Astrocyte of the spinal cord (primary cell): ENCODE data around the gene RBM33.
A peak's percentile ranks its signal among the peaks of the same experiment; 100 is the strongest.

Experiments used
- DNase-seq: peaks from one replicate; pipeline ENCODE4 v3.0.0; 2011; ENCODE audit warnings: low read depth, low spot score
- H3K4me3 ChIP-seq: 2 replicates; pipeline ENCODE4 v1.5.1; 2011; ENCODE audit warnings: low read depth, mild to moderate bottlenecking, low read length, moderate library complexity
- in situ Hi-C: cut with HindIII; loops from 2 replicates; pipeline ENCODE4 v1.10.0; 2017; ENCODE audit warnings: low sequenced_read_pairs
- TF ChIP-seq, protein P1 (sequence below): IDR thresholded peaks from 2 replicates; pipeline ENCODE4 v1.5.1; 2012; ENCODE audit warnings: low read depth, mild to moderate bottlenecking, low read length, inconsistent platforms

The RBM33 gene

DNA sequence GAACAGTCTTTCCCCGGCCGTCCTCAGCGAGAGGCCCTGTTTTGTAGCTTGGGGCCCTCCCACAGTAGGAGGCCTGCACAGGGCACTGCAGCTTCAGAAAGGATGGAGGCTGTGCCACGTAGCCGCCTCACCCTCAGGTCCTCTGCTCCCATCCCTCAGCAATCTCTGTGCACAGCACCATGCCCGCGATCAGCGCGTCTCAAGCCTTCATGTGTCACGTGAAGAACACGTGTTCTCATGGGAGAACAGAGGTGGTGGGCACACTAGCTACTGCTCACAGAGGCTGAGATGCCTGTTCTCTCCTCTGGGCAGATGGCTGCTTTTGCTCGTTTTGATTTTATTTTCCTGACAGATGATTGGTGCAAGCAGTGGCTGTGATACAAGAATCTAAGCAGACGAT, 176.3 kb downstream of the RBM33 start:
- in situ Hi-C loops, result no loop called here
- DNase-seq, result no peak
- TF ChIP-seq, protein P1, sequence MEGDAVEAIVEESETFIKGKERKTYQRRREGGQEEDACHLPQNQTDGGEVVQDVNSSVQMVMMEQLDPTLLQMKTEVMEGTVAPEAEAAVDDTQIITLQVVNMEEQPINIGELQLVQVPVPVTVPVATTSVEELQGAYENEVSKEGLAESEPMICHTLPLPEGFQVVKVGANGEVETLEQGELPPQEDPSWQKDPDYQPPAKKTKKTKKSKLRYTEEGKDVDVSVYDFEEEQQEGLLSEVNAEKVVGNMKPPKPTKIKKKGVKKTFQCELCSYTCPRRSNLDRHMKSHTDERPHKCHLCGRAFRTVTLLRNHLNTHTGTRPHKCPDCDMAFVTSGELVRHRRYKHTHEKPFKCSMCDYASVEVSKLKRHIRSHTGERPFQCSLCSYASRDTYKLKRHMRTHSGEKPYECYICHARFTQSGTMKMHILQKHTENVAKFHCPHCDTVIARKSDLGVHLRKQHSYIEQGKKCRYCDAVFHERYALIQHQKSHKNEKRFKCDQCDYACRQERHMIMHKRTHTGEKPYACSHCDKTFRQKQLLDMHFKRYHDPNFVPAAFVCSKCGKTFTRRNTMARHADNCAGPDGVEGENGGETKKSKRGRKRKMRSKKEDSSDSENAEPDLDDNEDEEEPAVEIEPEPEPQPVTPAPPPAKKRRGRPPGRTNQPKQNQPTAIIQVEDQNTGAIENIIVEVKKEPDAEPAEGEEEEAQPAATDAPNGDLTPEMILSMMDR, result no peak

DNA sequence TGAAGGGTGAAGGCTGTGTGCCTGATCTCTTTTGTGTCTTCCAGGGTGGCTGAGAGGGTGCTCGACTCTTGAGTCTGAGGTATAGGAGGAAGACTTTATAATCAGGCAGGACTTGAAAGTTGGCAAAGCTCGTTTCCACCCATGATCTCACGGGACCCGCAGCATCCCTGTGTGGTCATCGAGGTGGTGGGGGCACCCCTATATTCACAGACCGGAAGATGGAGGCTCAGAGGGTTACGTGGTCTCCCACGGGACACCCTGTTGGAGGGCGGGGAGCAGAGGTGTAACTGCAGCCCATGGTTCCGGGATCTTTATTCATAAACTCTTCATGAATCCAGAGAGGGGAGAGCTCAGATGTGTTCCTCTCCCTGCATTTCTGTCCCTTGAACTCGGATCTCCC, 177.4 kb downstream of the RBM33 start:
- DNase-seq, result no peak
- in situ Hi-C loops, result no loop called here
- H3K4me3 ChIP-seq, result no peak overlapping the region
- TF ChIP-seq, protein P1, result no peak

More for the DNA sequence above, 176.3 kb downstream of the RBM33 start:
- H3K4me3 ChIP-seq, result no peak overlapping the region

GRCh38 chr7:155824227-155824886, 179.9 kb downstream of the RBM33 start:
- peak; percentile 84 for DNase-seq
- TF ChIP-seq, protein P1, result no peak
- in situ Hi-C loops, result no loop called here
- H3K4me3 ChIP-seq, result no peak overlapping the region

DNA sequence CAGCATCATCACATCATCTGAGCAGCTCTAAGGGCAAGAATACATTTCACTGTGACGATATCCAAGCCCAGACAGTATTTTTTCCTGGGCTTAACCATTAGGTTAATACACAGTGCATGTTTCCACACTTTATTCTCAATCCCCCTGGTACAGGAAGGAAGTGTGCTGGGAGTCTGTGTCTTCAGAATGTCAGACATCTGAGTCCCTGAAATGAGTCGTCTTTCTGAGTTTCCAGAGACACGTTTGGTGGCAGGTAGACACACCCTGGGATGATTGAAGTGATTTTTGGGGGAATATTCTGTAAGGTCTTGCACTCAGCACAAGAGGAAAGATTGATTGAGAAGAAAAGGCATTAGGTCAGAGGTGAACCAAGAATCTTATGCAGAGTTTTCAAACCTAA, 180.9 kb downstream of the RBM33 start:
- H3K4me3 ChIP-seq, result no peak overlapping the region
- in situ Hi-C loops, result no loop called here
- TF ChIP-seq, protein P1, result no peak
- DNase-seq, result no peak

- no peak overlapping the region for H3K4me3 ChIP-seq
- in situ Hi-C loops, result no loop called here
- DNase-seq, result no peak
- TF ChIP-seq, protein P1, result no peak
Measured at GRCh38 chr7:155829796-155830470, 185.5 kb downstream of the RBM33 start.
